Lung (tissue), 12 donors: ENCODE measurements around the gene VTCN1. TPM values are rescaled to one million over a fixed set of nuclear protein-coding genes. Genes with fewer than 3 reads are reported as not detected.

Experiments used
- ATAC-seq: fragments of 200-7000 bp; cut with Tn5 transposase; one replicate; pipeline ENCODE4 v1.9.1; 2020; ENCODE audit warnings: moderate number of reproducible peaks; ENCODE audit not compliant: insufficient read depth, low FRiP score
- DNase-seq, 3 donors: peaks; one replicate each; pipeline ENCODE4 v3.0.0-alpha.2; 2013 to 2017
- H3K27ac ChIP-seq, 2 donors: one replicate each; pipeline ENCODE4 v1.5.1; 2013; ENCODE audit warnings: mild to moderate bottlenecking in 2 of 2, moderate library complexity in 2 of 2, control low read depth in 1 of 2, inconsistent platforms in 1 of 2, low read depth in 1 of 2, low read length in 1 of 2
- H3K27me3 ChIP-seq, 3 donors: one replicate each; pipeline ENCODE4 v1.5.1; 2013; ENCODE audit warnings: low read length in 2 of 3; ENCODE audit not compliant: control insufficient read depth in 3 of 3, insufficient read depth in 3 of 3
- H3K36me3 ChIP-seq, 4 donors: one replicate each; pipeline ENCODE4 v1.5.1; 2013; ENCODE audit warnings: low read length in 4 of 4, mild to moderate bottlenecking in 1 of 4, moderate library complexity in 1 of 4; ENCODE audit not compliant: control insufficient read depth in 4 of 4, insufficient read depth in 4 of 4
- H3K4me1 ChIP-seq, 5 donors: one replicate each; pipeline ENCODE4 v1.5.1; 2013; ENCODE audit warnings: low read length in 5 of 5, mild to moderate bottlenecking in 2 of 5, moderate library complexity in 1 of 5; ENCODE audit not compliant: control insufficient read depth in 5 of 5, insufficient read depth in 5 of 5
- H3K4me3 ChIP-seq: one replicate; pipeline ENCODE4 v1.5.1; 2013; ENCODE audit warnings: mild to moderate bottlenecking, control low read depth, moderate library complexity
- H3K9ac ChIP-seq, 2 donors: one replicate each; pipeline ENCODE4 v1.5.1; 2013; ENCODE audit warnings: low read length in 2 of 2, control low read depth in 1 of 2; ENCODE audit not compliant: insufficient read depth in 1 of 2
- H3K9me3 ChIP-seq, 4 donors: one replicate each; pipeline ENCODE4 v1.5.1; 2013; ENCODE audit warnings: low read length in 3 of 4, mild to moderate bottlenecking in 1 of 4, moderate library complexity in 1 of 4; ENCODE audit not compliant: control insufficient read depth in 4 of 4, insufficient read depth in 3 of 4
- WGBS, 2 donors: extraction: QIAGEN DNeasy Blood & Tissue Kit; methylation state at CpG; one replicate each; pipeline ENCODE4 v1.1.7; 2013; 5-methylcytosine and 5-hydroxymethylcytosine counted together
- polyA plus RNA-seq, 2 donors: library from polyadenylated mRNA; stranded (reverse); fragments of 200-250 nt; gene quantifications; one replicate each; pipeline ENCODE4 v1.2.1, GENCODE V29; 2013
- total RNA-seq, 2 donors: library from RNA; depleted of rRNA in 1 of 2; stranded (reverse); fragments of >200 nt in 1 of 2; gene quantifications; one replicate each; pipeline ENCODE4 v1.2.1, GENCODE V29; 2014 to 2021
- TF ChIP-seq, protein P1 (sequence below): IDR thresholded peaks from 2 replicates; pipeline ENCODE4 v1.5.1; 2012; ENCODE audit warnings: mild to moderate bottlenecking; ENCODE audit errors: control extremely low read depth, extremely low read depth
- donor health status: control.
- donor health status: control.
- donor health status: Bipolar disorder and iron deficiency.
- donor health status: healthy.
- donor health status: DM: yes; HTN: yes; CAD: no.

VTCN1 gene
- total and polyA plus RNA-seq, 4 donors = 0.45 to 3.9 (median 1.9) TPM

DNA sequence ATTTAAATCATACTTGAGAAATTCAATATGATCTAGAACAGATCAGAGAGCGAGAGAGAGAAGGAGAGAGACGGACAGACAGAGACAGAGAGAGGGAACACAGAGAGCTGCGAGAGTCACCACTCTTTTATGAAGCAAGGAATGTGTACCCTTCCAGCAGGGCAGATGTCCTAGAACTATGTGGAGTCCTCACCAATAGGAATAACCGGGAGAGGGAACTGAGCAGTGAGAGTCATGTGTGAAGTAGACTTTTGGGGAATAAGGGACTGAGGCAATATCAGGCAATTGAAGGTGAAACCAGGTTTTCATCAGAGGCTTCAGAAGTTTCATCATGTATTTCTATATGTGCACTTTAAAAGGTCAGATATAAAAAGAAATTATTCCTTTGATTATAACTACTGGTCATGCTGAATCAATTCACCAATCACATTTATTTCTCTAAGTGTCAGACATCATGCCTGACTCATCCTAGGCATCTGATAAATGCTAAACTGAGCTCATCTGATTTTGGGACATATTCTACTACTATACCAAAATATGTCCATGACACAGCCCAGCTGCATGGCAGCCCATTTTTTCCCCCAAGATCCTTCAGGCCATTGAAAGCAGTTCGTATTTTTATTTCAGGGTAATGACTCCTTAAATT, 22.4 kb downstream of the VTCN1 start:
- no peak for ATAC-seq
- no peaks in the 10 kb centered on the region for H3K27me3 ChIP-seq
- no peak overlapping the region for H3K9ac ChIP-seq
- H3K4me1 ChIP-seq = no peaks in the 10 kb centered on the region
- TF ChIP-seq, protein P1, sequence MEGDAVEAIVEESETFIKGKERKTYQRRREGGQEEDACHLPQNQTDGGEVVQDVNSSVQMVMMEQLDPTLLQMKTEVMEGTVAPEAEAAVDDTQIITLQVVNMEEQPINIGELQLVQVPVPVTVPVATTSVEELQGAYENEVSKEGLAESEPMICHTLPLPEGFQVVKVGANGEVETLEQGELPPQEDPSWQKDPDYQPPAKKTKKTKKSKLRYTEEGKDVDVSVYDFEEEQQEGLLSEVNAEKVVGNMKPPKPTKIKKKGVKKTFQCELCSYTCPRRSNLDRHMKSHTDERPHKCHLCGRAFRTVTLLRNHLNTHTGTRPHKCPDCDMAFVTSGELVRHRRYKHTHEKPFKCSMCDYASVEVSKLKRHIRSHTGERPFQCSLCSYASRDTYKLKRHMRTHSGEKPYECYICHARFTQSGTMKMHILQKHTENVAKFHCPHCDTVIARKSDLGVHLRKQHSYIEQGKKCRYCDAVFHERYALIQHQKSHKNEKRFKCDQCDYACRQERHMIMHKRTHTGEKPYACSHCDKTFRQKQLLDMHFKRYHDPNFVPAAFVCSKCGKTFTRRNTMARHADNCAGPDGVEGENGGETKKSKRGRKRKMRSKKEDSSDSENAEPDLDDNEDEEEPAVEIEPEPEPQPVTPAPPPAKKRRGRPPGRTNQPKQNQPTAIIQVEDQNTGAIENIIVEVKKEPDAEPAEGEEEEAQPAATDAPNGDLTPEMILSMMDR = no peak
- no peaks in the 10 kb centered on the region for H3K36me3 ChIP-seq
- no peak overlapping the region for H3K27ac ChIP-seq
- DNase-seq = no peak
- H3K4me3 ChIP-seq = no peak overlapping the region
- WGBS, 2 donors = 68 to 83% methylated on average over 5 of the region's 5 CpGs
- H3K9me3 ChIP-seq = peaks cover 0 to 2% (median 0%) of the 10 kb centered on the region in 4 donors

DNA sequence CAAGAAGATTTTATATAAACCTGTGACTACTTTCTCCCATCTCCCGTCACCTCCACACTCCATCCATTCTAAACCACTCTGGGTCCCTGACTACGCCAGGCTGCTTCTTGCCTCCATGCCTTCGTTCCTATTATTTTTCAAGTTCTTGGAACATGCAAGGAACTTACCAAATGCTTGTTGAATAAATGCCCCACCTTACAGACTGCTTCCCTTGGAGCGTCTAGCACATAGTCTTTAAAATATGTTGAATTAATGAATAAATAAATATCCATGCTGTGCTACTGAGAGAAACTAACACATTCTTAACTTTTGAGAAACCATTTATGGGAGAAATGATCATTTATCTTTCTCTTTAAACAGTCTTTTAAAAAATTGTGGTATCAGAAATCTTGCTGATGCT, 27.6 kb downstream of the VTCN1 start:
- Histone ChIP-seq H3K4me3 (no peak overlapping the region), H3K4me1 (peaks cover 0 to 8% (median 0%) of the 10 kb centered on the region in 5 donors), H3K36me3 (no peaks in the 10 kb centered on the region), H3K27ac (no peak overlapping the region), H3K27me3 (no peaks in the 10 kb centered on the region), H3K9ac (no peak overlapping the region), H3K9me3 (no peaks in the 10 kb centered on the region)
- TF ChIP-seq, protein P1 = no peak
- ATAC-seq = no peak
- WGBS, 2 donors = 93 to 96% methylated on average over 4 of the region's 4 CpGs
- DNase-seq = no peak

DNA sequence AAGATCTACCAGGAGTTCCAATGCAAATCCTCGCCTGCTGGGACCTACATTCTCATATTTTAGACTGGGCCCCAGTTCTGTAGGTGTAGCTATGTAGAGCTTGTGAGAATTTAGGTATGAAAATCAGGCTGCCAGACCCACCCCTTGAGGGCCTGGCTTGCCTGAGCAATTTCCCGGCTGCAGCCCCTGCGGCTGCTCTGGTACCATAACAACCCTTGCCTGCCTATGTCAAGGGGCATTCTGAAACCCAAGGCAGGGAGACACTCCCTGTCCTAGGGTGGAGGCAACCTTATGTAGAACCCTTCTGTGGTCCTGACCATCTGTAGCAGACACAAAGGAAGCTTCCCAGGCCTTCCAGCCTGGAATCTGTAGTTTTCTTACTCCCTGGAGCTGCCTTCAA, 28.4 kb downstream of the VTCN1 start:
- Histone ChIP-seq H3K9me3 (no peaks in the 10 kb centered on the region), H3K27me3 (no peaks in the 10 kb centered on the region), H3K9ac (no peak overlapping the region), H3K27ac (no peak overlapping the region), H3K4me1 (peaks cover 0 to 8% (median 0%) of the 10 kb centered on the region in 5 donors), H3K36me3 (no peaks in the 10 kb centered on the region), H3K4me3 (no peak overlapping the region)
- ATAC-seq (no peak), DNase-seq (no peak)
- TF ChIP-seq, protein P1 = no peak
- WGBS, 2 donors = 94 to 95% methylated on average over 3 of the region's 3 CpGs

DNA sequence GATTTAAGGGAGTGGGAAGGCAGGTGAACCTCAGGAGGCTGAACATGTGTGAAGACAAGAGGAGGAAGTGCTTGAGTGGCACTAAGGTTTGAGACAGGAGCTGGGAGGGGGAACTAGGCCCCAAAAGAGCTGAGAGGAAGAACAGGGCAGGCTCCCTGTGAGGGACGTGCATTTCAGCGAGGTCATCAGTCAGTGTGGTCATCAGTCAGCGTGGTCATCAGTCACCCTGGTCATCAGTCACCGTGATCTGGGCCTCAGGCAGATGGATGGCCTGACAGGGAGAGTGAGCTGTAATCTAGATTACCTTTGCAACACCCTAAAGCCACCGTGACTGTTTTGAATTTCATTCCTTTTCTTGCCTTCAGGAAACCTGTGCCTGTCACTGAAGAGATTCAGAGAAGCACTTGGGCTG, 29.1 kb downstream of the VTCN1 start:
- no peaks in the 10 kb centered on the region for H3K36me3 ChIP-seq
- H3K27ac ChIP-seq = no peak overlapping the region
- TF ChIP-seq, protein P1 = no peak
- DNase-seq (no peak), ATAC-seq (no peak)
- no peak overlapping the region for H3K4me3 ChIP-seq
- no peaks in the 10 kb centered on the region for H3K27me3 ChIP-seq
- H3K9me3 ChIP-seq = no peaks in the 10 kb centered on the region
- H3K9ac ChIP-seq = no peak overlapping the region
- peaks cover 0 to 8% (median 0%) of the 10 kb centered on the region in 5 donors for H3K4me1 ChIP-seq
- WGBS, 2 donors = 44 to 46% methylated on average over 5 of the region's 5 CpGs
